ENCODE measurements around the gene UBASH3A.

- TF ChIP-seq POLR2A (IDR thresholded peaks at IDR 0.05): no peak
- TF ChIP-seq CTCF (IDR thresholded peaks at IDR 0.05): no peak
These were observed 9.4 kb downstream of the UBASH3A start for GRCh38 chr21:42413093-42413492.
